GM12872 (cell line): ENCODE measurements around the gene FXR2.

Experiments
- TF ChIP-seq, protein P1 (sequence below): IDR thresholded peaks from 3 replicates; pipeline ENCODE4 v1.5.1; 2011; ENCODE audit warnings: low read depth, mild to moderate bottlenecking, low read length, moderate library complexity; ENCODE audit not compliant: insufficient read depth

FXR2 gene

DNA sequence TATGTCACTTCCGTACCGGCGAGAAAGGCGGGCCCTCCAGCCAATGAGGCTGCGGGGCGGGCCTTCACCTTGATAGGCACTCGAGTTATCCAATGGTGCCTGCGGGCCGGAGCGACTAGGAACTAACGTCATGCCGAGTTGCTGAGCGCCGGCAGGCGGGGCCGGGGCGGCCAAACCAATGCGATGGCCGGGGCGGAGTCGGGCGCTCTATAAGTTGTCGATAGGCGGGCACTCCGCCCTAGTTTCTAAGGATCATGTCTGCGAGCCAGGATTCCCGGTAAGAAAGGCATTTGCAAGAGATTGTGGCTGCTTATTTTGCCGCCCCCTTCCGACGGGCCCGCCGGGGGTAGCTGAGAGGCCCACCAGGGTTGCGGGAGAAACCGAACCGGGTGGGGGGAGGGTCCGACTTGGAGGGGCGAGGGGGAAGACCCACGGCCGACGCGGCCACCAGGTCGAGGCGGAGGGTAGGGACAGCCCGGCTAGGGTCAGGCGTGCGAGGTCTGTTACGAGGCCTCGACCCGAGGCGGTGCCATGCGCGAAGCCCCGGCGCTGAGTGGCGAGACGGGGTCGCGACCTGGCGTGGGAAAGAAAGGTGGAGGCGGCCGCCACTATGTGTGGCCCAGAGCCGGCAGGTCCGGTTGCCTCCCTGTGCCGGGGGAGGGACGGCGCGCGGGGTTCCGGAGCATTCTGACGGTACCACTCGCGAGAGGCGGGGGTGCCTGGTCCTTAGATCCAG, 41.9 kb downstream of the FXR2 start:
- TF ChIP-seq, protein P1, sequence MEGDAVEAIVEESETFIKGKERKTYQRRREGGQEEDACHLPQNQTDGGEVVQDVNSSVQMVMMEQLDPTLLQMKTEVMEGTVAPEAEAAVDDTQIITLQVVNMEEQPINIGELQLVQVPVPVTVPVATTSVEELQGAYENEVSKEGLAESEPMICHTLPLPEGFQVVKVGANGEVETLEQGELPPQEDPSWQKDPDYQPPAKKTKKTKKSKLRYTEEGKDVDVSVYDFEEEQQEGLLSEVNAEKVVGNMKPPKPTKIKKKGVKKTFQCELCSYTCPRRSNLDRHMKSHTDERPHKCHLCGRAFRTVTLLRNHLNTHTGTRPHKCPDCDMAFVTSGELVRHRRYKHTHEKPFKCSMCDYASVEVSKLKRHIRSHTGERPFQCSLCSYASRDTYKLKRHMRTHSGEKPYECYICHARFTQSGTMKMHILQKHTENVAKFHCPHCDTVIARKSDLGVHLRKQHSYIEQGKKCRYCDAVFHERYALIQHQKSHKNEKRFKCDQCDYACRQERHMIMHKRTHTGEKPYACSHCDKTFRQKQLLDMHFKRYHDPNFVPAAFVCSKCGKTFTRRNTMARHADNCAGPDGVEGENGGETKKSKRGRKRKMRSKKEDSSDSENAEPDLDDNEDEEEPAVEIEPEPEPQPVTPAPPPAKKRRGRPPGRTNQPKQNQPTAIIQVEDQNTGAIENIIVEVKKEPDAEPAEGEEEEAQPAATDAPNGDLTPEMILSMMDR = no peak

GRCh38 chr17:7572338-7572587, 42.4 kb downstream of the FXR2 start:
- TF ChIP-seq, protein P1 = no peak

- TF ChIP-seq, protein P1 = no peak
Observed at GRCh38 chr17:7570351-7570750, 44.3 kb downstream of the FXR2 start.

DNA sequence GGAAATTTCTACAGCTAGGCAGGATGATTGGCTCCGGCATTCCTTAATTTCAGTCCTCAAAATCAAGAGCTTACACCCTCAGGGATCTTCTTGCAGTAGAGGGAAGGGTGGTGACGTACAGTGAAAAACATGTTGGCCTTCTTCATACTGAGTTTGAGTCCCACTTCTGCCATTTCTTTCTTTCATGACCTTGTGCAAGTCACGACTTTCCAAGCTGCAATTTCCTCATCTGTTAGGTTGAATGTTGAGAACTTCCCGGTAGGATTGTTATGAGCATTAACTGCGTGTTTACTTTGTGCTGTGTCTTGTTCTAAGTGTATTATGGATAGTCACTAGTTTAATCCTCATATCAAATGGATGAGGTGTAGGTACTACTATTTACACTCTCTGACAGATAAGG, 45.1 kb downstream of the FXR2 start:
- TF ChIP-seq, protein P1 = no peak

DNA sequence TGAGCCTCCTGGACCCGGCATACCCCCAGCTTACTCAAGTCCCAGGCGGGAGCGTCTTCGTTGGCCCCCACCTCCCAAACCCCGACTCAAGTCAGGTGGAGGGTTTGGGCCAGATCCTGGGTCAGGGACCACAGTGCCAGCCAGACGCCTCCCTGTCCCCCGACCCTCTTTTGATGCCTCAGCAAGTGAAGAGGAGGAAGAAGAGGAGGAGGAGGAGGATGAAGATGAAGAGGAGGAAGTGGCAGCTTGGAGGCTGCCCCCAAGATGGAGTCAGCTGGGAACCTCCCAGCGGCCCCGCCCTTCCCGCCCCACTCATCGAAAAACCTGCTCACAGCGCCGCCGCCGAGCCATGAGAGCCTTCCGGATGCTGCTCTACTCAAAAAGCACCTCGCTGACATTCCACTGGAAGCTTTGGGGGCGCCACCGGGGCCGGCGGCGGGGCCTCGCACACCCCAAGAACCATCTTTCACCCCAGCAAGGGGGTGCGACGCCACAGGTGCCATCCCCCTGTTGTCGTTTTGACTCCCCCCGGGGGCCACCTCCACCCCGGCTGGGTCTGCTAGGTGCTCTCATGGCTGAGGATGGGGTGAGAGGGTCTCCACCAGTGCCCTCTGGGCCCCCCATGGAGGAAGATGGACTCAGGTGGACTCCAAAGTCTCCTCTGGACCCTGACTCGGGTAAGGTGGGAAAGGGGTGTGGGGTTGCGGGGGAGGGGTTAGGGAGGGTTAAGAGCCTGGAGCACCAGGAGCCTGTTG, 51.4 kb downstream of the FXR2 start:
- TF ChIP-seq, protein P1 = no peak

GRCh38 chr17:7562208-7562605, 52.5 kb downstream of the FXR2 start:
- TF ChIP-seq, protein P1 = no peak

DNA sequence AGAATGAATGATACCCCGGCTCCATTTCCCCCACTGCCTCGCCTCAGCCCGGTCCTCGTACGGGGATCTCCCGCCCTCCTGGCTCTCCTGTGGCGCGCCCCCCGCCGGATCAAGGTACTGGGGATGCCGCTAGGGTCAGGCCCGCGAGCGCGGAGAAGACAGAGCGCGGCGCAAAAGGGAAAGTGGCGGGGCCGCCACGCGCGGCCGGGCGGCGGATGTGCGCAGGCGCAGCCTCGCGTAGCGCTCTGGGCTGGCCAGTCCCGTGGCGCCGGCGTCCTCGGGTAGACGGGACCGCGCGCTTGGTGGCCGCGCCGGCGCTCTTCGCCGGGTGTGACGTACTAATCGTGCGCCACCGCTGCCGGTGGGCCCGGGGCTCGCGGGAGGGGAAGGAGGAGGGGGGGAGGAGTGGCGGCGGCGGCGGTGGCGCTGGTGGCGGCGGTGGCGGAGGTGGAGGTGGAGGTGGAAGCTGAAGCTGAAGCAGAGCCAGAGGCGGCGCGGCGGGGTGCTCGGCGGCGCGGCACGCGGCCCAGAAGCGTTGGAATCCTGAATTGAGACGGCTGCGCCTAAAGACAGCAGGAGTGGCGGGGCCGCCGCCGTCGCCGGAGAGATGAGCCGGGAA, 53.0 kb downstream of the FXR2 start, which contains the start of gene SENP3:
TSS of gene SENP3 (plus strand) at position 331 of the 619 bp plus-strand sequence. CDS start 1,158 bp downstream, outside the sequence.
- TF ChIP-seq, protein P1 = no peak
